ENCODE measurements around the gene NPW. TPM values are rescaled to one million over a fixed set of nuclear protein-coding genes. Genes with fewer than 3 reads are reported as not detected.

Gene NPW
- not detected for total RNA-seq

- no peak for DNase-seq (ENCODE audit: low spot score)
Measured at GRCh38 chr16:2019518-2019920, at the start of gene NPW. Gene NPW, plus strand, starts transcription at chr16:2019785.

- DNase-seq (ENCODE audit: low spot score), result peak; percentile 96
Measured at GRCh38 chr16:1971796-1972489, 47.6 kb upstream of the NPW start, which contains the start of gene TBL3. Gene TBL3, plus strand, starts transcription at chr16:1972053. Its CDS starts 112 bp downstream, at chr16:1972165.

- DNase-seq (ENCODE audit: low spot score), result no peak
Measured at GRCh38 chr16:1972490-1972877, 47.1 kb upstream of the NPW start.

GRCh38 chr16:1973461-1974156 lies 46.0 kb upstream of the NPW start:
- no peak for DNase-seq (ENCODE audit: low spot score)

- DNase-seq (ENCODE audit: low spot score), result no peak
Measured at GRCh38 chr16:1974157-1975070, 45.2 kb upstream of the NPW start.

GRCh38 chr16:1975432-1976215 lies 44.0 kb upstream of the NPW start:
- DNase-seq (ENCODE audit: low spot score), result no peak

GRCh38 chr16:1976216-1976520 lies 43.4 kb upstream of the NPW start:
- no peak for DNase-seq (ENCODE audit: low spot score)

GRCh38 chr16:1976951-1977874 lies 42.4 kb upstream of the NPW start:
- no peak for DNase-seq (ENCODE audit: low spot score)

GRCh38 chr16:1977875-1978268 lies 41.7 kb upstream of the NPW start:
- no peak for DNase-seq (ENCODE audit: low spot score)

- DNase-seq (ENCODE audit: low spot score), result no peak
Measured at GRCh38 chr16:1978476-1979120, 41.0 kb upstream of the NPW start.

GRCh38 chr16:1979271-1980029 lies 40.1 kb upstream of the NPW start:
- DNase-seq (ENCODE audit: low spot score), result peak; percentile 80

GRCh38 chr16:1980030-1980769 lies 39.4 kb upstream of the NPW start:
- DNase-seq (ENCODE audit: low spot score), result no peak

- no peak for DNase-seq (ENCODE audit: low spot score)
Measured at GRCh38 chr16:1980770-1981087, 38.9 kb upstream of the NPW start.

GRCh38 chr16:1981398-1981836 lies 38.2 kb upstream of the NPW start, which contains the start of gene NOXO1:
Gene NOXO1, minus strand, starts transcription at chr16:1981469. Its CDS starts 290 bp downstream, at chr16:1981179.
- DNase-seq (ENCODE audit: low spot score), result no peak

GRCh38 chr16:1982013-1982433 lies 37.6 kb upstream of the NPW start:
- no peak for DNase-seq (ENCODE audit: low spot score)

- DNase-seq (ENCODE audit: low spot score), result no peak
Measured at GRCh38 chr16:1982991-1983543, 36.5 kb upstream of the NPW start.

GRCh38 chr16:1983544-1984346 lies 35.8 kb upstream of the NPW start, which contains the start of gene GFER:
Gene GFER, plus strand, starts transcription at chr16:1984193. Its CDS starts 26 bp downstream, at chr16:1984219.
- DNase-seq (ENCODE audit: low spot score), result peak; percentile 85

Data from ureter (tissue), 1 donor.